COLO668 (cell line): ENCODE data around the gene KREMEN1.

Source experiments
- DNase-seq: peaks from one replicate; lab custom pipeline; 2025; ENCODE audit not compliant: unreplicated experiment; lab: John Stamatoyannopoulos, UW

Gene KREMEN1

GRCh38 chr22:29148036-29148435, 75.2 kb downstream of the KREMEN1 start:
- no peak for DNase-seq

DNA sequence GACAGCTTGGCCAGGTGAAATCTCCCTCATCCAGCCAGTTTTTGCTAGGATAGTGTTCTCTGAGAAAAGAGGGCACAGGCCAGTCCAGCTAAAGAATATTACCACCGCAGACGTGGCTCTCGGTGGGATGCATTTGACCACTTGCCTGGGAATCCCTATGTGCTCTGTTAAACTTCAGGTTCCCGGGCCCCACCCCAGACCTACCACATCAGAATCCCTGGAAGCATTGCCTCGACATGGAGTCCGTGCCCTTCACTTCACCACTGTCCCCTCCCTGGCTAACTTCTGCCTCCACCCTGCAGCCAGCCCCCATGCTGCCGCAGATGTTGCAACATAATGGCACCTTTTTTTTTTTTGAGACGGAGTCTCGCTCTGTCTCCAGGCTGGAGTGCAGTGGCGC, 76.0 kb downstream of the KREMEN1 start:
- no peak for DNase-seq

GRCh38 chr22:29149841-29150555, 77.2 kb downstream of the KREMEN1 start:
- no peak for DNase-seq

DNA sequence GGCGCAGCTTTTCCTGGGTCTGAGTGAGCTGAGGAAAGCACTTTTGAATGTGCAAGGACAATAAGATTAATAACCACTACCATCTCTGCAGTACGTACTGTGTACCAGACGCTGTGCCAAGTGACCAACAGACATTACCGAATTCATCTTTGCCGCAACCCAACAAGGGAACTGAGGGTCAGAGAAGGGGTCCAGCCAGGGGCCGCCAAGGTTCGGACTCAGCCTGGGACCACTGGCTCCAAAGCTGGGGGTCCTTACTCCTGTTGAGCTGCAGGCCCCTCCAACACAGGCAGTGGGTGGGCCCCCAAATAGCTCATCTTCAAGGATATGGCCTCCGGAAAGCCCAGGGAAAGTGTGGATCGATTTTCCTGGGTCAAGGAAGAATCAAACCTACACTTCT, 77.9 kb downstream of the KREMEN1 start:
- no peak for DNase-seq

DNA sequence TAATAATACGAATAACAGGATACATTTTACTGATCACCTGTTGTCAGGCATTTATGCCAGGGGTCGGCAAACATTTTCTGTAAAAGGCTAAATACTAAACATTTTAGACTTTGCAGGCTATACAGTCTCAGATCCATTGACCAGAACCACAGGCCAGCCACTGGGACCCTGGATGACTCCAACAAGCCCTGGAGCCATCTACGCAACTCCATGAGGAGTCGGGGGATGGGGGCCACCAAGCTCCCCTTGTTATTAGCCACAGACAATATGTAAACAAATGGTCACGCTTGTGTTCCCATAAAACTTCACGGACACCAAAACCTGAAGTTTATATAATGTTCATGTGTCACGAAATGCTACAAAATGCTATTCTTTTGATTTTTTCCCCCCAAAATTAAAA, 78.5 kb downstream of the KREMEN1 start:
- no peak for DNase-seq

GRCh38 chr22:29152045-29152953, 79.5 kb downstream of the KREMEN1 start:
- DNase-seq = no peak

DNA sequence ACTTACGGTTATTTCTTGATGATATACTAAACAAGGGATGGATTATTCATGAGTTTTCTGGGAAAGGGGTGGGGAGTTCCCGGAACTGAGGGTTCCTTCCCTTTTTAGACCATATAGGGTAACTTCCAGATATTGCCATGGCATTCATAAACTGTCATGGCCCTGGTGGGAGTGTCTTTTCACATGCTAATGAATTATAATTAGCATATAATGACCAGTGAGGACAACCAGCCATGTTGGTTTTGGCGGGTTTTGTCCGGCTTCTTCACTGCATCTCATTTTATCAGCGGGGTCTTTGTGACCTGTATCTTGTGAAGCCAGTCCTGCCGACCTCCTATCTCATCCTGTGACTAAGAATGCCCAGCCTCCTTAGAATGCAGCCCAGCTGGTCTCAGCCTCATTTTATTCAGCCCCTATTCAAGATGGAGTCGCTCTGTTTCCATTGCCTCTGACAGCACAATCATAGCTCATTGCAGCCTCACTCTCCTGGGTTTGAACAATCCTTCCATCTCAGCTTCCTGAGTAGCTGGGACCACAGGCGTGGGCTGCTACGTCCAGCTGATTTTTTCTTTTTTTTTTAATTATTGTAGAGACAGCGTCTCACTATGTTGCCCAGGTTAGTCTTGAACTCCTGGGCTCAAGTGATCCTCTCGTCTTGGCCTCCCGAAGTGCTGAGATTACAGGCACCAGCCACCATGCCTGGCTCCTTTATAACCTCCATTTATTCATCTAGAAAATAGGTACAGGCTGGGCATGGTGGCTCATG, 80.3 kb downstream of the KREMEN1 start:
- no peak for DNase-seq

DNA sequence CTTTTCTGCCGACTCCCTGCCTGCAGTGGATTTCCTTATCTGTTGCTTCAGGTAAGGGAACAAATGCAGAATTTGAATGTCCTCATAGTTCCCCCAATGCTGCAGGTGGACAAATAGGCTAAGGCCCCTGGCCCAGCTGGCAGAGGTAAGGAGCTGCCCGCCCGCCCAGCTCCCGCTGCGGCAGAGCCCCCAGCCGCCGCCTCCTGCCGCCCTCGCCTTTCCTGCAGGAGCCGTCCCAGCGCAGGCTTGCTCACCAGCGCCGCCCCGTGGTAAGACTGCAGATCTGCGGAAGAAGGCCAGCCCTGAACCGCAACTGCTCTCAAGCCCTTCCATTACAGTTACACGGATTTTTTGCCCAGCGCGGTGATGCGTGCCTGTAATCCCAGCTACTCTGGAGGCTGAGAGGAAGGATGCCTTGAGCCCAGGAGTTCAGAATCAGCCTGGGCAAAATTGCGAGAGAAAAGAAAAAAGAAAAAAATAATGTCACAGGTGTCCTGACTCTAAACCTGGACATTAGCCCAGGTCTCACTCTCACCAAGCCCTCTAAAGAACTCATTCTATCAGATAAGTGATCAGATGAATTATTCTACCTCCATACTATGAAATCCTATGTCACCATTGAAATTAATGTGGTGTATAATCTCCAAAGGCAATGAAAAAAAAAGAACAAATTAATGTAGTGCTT, 81.7 kb downstream of the KREMEN1 start:
- DNase-seq = peak; percentile 72

DNA sequence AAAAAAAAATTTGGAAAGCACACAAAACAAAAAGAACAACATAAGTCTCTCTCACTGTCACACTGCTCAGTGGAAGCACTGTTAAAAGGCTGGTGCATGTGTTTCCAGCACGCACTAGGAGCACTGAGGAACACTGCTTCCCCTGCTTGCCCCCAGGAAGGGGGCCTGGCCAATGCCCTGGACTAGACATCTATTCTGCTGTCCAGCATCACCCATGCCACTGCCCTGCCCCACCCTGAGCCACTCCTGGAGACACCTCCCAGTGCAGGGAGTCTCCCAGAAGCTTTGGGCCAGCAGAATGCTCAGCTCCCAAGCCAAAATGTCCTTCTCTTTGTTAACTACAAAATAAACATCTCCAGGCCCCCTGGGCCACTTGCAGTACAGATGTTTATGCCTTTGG, 83.1 kb downstream of the KREMEN1 start:
- DNase-seq = no peak

GRCh38 chr22:29156507-29156906, 83.7 kb downstream of the KREMEN1 start:
- DNase-seq = no peak

DNA sequence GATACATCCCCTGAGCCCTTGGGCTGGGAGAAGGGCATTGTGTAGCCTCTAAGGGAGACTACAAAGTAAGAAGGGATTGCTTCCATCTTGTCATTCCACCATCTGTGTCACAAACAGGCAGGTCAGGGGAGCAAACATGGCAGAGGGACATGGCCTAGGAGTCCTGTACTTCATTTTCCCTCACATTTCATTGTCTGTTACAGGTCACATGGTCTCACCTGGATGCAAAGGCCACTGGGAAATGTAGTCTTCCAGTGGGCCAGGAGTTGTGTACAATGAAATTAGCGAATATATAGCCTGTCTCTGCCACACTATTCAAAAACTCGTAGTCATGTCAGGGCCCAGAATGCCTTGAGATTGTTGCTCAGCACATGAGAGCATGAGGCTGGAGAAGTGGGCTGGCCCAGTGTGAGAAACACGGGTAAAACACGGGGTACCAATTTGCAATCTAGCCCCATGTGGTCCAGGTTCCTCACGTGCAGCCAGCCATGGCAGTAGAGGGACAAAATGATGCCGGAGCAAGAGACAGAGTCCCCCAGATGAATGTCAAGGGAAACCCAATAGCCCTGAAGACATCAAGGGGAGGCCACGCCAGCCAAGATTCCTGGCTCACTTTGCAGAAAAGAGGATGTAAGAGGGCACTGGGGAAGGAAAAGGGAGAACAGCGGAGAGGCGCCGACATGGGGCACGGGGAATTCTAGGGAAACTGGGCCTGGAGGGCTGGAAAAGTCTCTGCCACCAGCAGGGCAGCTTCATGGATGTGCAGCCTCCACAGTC, 85.1 kb downstream of the KREMEN1 start:
- no peak for DNase-seq

GRCh38 chr22:29158546-29158945, 85.7 kb downstream of the KREMEN1 start:
- DNase-seq = no peak

DNA sequence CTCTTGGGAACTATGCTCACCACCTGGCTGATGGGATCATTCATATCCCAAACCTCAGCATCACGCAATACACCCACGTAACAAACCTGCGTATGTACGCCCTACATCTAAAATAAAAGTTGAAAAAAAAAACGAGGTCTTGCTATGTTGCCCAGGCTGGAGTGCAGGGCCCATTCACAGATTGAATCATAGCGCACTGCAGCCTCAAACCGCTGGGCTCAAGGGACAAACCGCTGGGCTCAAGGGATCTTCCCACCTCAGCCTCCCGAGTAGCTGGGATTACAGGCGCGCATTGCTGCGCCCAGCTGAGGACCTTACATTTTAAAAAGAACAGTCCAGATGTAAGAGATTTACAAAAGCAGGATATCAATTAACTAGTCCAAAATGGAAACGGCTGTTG, 91.0 kb downstream of the KREMEN1 start:
- DNase-seq = no peak

GRCh38 chr22:29165321-29166060, 92.7 kb downstream of the KREMEN1 start:
- no peak for DNase-seq

GRCh38 chr22:29166180-29166579, 93.3 kb downstream of the KREMEN1 start:
- no peak for DNase-seq

DNA sequence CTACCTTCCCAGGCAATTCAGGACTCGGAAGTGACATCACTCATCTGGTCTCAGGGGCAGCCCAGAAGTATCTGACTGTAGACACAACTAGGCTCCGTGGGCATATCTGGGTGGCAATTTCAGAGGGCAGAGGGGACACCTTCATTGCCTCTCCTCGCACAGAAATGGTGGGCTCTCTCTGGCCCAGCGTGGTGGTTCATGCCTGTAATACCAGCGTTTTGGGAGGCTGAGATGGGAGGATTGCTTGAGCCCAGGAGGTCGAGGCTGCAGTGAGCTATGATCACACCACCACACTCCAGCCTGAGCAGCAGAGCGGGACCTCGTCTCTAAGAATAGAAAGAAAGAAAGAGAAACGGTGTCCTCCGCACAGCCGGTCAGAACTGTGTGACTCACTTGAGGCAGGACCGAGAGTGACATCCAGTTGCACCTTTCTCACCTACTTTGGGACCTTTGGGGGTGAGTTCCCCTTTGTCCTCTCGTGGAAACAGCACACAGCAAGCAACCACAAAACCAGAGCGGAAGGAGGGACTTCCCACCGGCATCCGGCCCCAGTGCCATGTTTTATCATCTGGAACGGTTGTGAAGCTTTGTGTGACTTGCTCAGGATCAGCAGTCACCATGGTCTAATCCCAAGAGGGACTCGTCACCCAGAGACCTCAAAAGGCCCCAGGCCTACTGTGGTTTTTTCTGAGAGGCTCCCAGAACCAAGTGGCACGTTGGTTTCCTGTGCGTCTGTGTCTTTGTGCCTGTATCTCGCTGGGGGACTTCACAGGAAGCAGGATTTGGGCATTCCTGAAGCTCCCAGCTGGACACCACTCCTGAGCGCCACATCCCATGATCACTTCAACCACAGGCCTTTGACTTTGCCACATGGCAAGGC, 94.4 kb downstream of the KREMEN1 start:
- no peak for DNase-seq

DNA sequence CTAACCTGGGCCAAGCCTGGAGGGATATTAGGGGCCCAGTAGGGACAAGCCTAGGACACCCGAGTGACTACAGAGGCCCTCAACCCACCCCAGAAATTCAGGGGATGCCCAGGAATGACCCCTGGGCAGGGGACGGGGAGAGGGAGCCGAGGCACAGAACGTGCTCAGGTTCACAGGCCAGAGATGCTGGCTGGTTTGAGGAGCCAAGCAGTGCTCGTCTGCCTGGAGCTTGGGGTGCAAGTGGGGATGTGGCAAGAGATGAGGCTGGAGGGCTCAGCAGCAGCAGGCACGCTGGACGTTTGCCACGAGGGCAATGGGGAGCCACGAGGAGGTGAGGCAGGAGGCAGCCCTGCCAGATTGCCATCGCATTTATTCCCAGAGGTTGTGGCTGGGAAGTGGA, 98.9 kb downstream of the KREMEN1 start:
- DNase-seq = no peak

GRCh38 chr22:29172216-29172615, 99.4 kb downstream of the KREMEN1 start:
- DNase-seq = no peak
